Astrocyte (in vitro differentiated cells and primary cell): ENCODE measurements around the gene C3orf52.

Experiments used
- CTCF ChIP-seq: IDR thresholded peaks from 2 replicates; pipeline ENCODE4 v1.5.1; 2011; ENCODE audit warnings: low read depth, mild to moderate bottlenecking, inconsistent platforms, low read length, moderate library complexity; ENCODE audit not compliant: insufficient read depth
- EZH2 ChIP-seq: IDR thresholded peaks from 2 replicates; pipeline ENCODE4 v1.6.1; 2012; ENCODE audit warnings: mild to moderate bottlenecking, low read length, inconsistent platforms; ENCODE audit not compliant: insufficient read depth

- TF ChIP-seq EZH2 (no peak), CTCF (no peak)
These were observed 11.3 kb upstream of the C3orf52 start for GRCh38 chr3:112074616-112075497.
